K562 (cell line): Measurements from ENCODE around the gene MRPL11. TPM values are rescaled to one million over a fixed set of nuclear protein-coding genes. Genes with fewer than 3 reads are reported as not detected.

Experiments
- ARHGAP35 ChIP-seq: fragments of 450-650 bp; IDR thresholded peaks from 2 replicates; pipeline ENCODE4 v1.6.1; 2018; ENCODE audit not compliant: partially characterized antibody
- HDAC6 ChIP-seq: IDR thresholded peaks from 2 replicates; pipeline ENCODE4 v1.6.1; 2012; ENCODE audit warnings: low read depth, mild to moderate bottlenecking, control low read depth, inconsistent platforms, low read length, moderate library complexity
- JUND ChIP-seq, 2 experiments: IDR thresholded peaks; 2 replicates in 1 of 2; 3 replicates in 1 of 2; pipeline ENCODE4 v1.6.1; 2011; ENCODE audit warnings: borderline replicate concordance in 2 of 2, low read depth in 2 of 2, low read length in 2 of 2, improper control_type of control experiment in 1 of 2, missing biosample characterization in 1 of 2, missing genetic modification characterization in 1 of 2, missing genetic modification reagents in 1 of 2
- KLF1 ChIP-seq: fragments of 450-650 bp; IDR thresholded peaks from 2 replicates; pipeline ENCODE4 v1.6.1; 2016; ENCODE audit warnings: missing genetic modification characterization, missing compliant biosample characterization
- NFE2 ChIP-seq: IDR thresholded peaks from 2 replicates; pipeline ENCODE4 v1.6.1; 2014; ENCODE audit warnings: antibody characterized with exemption, low read depth
- PCBP1 ChIP-seq: fragments of 200-400 bp; formaldehyde crosslinking; IDR thresholded peaks from 2 replicates; pipeline ENCODE4 v1.6.1; 2018; ENCODE audit warnings: mild to moderate bottlenecking, low read depth, low read length; ENCODE audit not compliant: poor library complexity, severe bottlenecking
- POLR2G ChIP-seq: fragments of 200-400 bp; formaldehyde crosslinking; IDR thresholded peaks from 2 replicates; pipeline ENCODE4 v1.6.1; 2017; ENCODE audit warnings: low read depth, mild to moderate bottlenecking, antibody characterized with exemption, low read length, moderate library complexity
- polyA plus RNA-seq, 8 experiments: library from polyadenylated mRNA; depleted of rRNA in 4 of 8; stranded (reverse) in 5 of 8; unstranded in 3 of 8; fragments of >200 nt; fragmentation: Nextera tagmentation in 2 of 8; fragmentation: Illumina TruSeq in 1 of 8; extraction: Ambion mirVana in 2 of 8; extraction: Trizol in 1 of 8; gene quantifications; 2 replicates each; pipeline versions ENCODE4 v1.2.1 to v1.2.3, GENCODE V29; 2011 to 2014; ENCODE audit warnings: inconsistent platforms in 1 of 8, missing spikeins in 1 of 8
- total RNA-seq, 7 experiments: library from RNA; depleted of rRNA in 6 of 7; stranded (reverse); fragments of >200 nt in 6 of 7; fragmentation: Illumina TruSeq in 2 of 7; extraction: Trizol in 2 of 7; gene quantifications; 2 replicates each; pipeline versions ENCODE4 v1.2.1 to v1.2.3, GENCODE V29; 2011 to 2021; ENCODE audit warnings: low replicate concordance in 1 of 7
- TF ChIP-seq, protein P1 (sequence below), 2 experiments: fragments of 450-650 bp in 1 of 2; sonication (generic) in 1 of 2; formaldehyde crosslinking in 1 of 2; IDR thresholded peaks; 2 replicates each; pipeline versions ENCODE4 v1.7.1 to v1.9.0; 2016 to 2022; ENCODE audit warnings: inconsistent platforms in 1 of 2, mild to moderate bottlenecking in 1 of 2, missing genetic modification reagents in 1 of 2
- TF ChIP-seq, protein P2 (sequence below): fragments of 450-650 bp; IDR thresholded peaks from 2 replicates; pipeline ENCODE4 v1.6.1; 2016
- TF ChIP-seq, protein P3 (sequence below): fragments of 450-650 bp; formaldehyde crosslinking; IDR thresholded peaks from 2 replicates; pipeline ENCODE4 v1.4.0; 2022; ENCODE audit warnings: missing genetic modification characterization
- TF ChIP-seq, protein P4 (sequence below): fragments of 450-650 bp; IDR thresholded peaks from 2 replicates; pipeline ENCODE4 v1.6.1; 2018; ENCODE audit warnings: mild to moderate bottlenecking, low read depth; ENCODE audit not compliant: partially characterized antibody

Gene MRPL11
- total and polyA plus RNA-seq, 9 of the 15 experiments (the other 6 are each of a cell fraction or from before 2014, with no cell fraction given), result 33.0 to 173 (median 91.9) TPM

DNA sequence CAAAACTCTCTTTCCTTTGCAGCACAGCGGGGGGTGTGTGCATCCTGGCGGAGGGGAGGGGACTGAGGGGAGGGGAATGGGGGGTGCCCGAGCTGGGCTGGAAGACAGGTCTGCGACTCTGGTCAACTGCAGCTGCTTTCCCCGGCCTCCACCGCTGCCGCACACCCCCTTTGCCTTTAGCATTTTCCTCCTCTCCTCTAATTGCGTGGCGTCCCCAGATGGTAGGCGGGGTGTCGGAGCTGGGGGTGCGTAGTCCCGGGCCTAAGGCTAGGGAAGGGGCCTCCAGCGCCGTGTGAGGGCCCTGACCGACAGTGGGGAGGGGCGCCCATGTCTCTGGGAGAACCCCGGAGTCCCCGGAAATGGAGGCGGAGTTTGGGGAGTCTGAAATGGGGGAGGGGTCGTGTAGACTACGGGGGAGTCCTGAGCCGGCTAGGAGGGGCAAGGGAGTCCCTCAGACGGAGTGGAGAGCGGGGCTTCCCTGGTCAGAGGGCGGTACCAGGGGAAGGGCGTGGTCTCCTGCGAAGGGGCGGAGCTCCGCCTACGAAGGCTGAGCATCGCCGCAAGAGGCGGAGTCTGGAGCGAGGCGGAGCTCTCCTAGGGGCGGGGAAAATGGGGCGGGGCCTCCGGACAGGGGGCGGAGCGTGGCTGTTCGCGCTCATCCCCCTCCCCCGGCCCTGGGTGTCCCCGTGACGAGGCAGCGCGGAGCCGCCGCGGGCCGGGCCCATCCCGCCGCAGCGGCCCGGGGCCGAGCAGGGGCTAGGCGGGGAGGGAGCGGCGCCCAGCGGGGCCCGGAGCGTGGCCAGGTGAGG is 27.8 kb upstream of the MRPL11 start, which contains the start of gene PELI3 (continued):
- TF ChIP-seq, protein P1, sequence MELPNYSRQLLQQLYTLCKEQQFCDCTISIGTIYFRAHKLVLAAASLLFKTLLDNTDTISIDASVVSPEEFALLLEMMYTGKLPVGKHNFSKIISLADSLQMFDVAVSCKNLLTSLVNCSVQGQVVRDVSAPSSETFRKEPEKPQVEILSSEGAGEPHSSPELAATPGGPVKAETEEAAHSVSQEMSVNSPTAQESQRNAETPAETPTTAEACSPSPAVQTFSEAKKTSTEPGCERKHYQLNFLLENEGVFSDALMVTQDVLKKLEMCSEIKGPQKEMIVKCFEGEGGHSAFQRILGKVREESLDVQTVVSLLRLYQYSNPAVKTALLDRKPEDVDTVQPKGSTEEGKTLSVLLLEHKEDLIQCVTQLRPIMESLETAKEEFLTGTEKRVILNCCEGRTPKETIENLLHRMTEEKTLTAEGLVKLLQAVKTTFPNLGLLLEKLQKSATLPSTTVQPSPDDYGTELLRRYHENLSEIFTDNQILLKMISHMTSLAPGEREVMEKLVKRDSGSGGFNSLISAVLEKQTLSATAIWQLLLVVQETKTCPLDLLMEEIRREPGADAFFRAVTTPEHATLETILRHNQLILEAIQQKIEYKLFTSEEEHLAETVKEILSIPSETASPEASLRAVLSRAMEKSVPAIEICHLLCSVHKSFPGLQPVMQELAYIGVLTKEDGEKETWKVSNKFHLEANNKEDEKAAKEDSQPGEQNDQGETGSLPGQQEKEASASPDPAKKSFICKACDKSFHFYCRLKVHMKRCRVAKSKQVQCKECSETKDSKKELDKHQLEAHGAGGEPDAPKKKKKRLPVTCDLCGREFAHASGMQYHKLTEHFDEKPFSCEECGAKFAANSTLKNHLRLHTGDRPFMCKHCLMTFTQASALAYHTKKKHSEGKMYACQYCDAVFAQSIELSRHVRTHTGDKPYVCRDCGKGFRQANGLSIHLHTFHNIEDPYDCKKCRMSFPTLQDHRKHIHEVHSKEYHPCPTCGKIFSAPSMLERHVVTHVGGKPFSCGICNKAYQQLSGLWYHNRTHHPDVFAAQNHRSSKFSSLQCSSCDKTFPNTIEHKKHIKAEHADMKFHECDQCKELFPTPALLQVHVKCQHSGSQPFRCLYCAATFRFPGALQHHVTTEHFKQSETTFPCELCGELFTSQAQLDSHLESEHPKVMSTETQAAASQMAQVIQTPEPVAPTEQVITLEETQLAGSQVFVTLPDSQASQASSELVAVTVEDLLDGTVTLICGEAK (IDR thresholded peaks at IDR 0.05), result 0 out of 2 replicates have a peak, but pooled peaks have one; percentile 18
- TF ChIP-seq, protein P1 (CRISPR knock-in tag; IDR thresholded peaks at IDR 0.05), result no peak
- TF ChIP-seq, protein P2, sequence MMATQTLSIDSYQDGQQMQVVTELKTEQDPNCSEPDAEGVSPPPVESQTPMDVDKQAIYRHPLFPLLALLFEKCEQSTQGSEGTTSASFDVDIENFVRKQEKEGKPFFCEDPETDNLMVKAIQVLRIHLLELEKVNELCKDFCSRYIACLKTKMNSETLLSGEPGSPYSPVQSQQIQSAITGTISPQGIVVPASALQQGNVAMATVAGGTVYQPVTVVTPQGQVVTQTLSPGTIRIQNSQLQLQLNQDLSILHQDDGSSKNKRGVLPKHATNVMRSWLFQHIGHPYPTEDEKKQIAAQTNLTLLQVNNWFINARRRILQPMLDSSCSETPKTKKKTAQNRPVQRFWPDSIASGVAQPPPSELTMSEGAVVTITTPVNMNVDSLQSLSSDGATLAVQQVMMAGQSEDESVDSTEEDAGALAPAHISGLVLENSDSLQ, result peak; percentile 29; the same call in 1 of the 2 replicates
- no peak for TF ChIP-seq KLF1
- TF ChIP-seq, protein P3, sequence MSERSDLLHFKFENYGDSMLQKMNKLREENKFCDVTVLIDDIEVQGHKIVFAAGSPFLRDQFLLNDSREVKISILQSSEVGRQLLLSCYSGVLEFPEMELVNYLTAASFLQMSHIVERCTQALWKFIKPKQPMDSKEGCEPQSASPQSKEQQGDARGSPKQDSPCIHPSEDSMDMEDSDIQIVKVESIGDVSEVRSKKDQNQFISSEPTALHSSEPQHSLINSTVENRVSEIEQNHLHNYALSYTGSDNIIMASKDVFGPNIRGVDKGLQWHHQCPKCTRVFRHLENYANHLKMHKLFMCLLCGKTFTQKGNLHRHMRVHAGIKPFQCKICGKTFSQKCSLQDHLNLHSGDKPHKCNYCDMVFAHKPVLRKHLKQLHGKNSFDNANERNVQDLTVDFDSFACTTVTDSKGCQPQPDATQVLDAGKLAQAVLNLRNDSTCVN (CRISPR knock-in tag), result peak; percentile 26; the same call in 1 of the 2 replicates
- no peak for TF ChIP-seq ARHGAP35
- TF ChIP-seq PCBP1, result no peak
- no peak for TF ChIP-seq JUND (IDR thresholded peaks at IDR 0.05; ENCODE audit: borderline replicate concordance, low read depth, low read length)
- no peak for TF ChIP-seq JUND (tag; IDR thresholded peaks at IDR 0.05; ENCODE audit: borderline replicate concordance, low read depth, low read length)
- no peak for TF ChIP-seq HDAC6
- TF ChIP-seq NFE2, result no peak
- TF ChIP-seq, protein P4, sequence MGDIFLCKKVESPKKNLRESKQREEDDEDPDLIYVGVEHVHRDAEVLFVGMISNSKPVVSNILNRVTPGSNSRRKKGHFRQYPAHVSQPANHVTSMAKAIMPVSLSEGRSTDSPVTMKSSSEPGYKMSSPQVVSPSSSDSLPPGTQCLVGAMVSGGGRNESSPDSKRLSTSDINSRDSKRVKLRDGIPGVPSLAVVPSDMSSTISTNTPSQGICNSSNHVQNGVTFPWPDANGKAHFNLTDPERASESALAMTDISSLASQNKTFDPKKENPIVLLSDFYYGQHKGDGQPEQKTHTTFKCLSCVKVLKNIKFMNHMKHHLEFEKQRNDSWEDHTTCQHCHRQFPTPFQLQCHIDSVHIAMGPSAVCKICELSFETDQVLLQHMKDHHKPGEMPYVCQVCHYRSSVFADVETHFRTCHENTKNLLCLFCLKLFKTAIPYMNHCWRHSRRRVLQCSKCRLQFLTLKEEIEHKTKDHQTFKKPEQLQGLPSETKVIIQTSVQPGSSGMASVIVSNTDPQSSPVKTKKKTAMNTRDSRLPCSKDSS, result no peak
- peak; percentile 75 for TF ChIP-seq POLR2G
